ENCODE results near the gene PADI3. TPM values are rescaled to one million over a fixed set of nuclear protein-coding genes. Genes with fewer than 3 reads are reported as not detected.

The PADI3 gene
- total RNA-seq, 3 donors from 2014 or later = not detected

- no peaks in the 10 kb centered on the region for H3K36me3 Mint-ChIP-seq (ENCODE audit: insufficient read depth)
- H3K9me3 Mint-ChIP-seq = no peaks in the 10 kb centered on the region
- DNase-seq = no peak
- no peak overlapping the region for H3K4me3 Mint-ChIP-seq
- ATAC-seq = no peak
- H3K27me3 Mint-ChIP-seq (ENCODE audit: low read depth) = peaks cover 33% of the 10 kb centered on the region
- peaks cover 43% of the 10 kb centered on the region for H3K4me1 Mint-ChIP-seq (ENCODE audit: low read depth)
These were observed 38.7 kb upstream of the PADI3 start for GRCh38 chr1:17210176-17210575.

GRCh38 chr1:17211377-17211776 is 37.5 kb upstream of the PADI3 start:
- Mint-ChIP-seq H3K27me3 (ENCODE audit: low read depth) (peaks cover 33% of the 10 kb centered on the region), H3K9me3 (no peaks in the 10 kb centered on the region), H3K36me3 (ENCODE audit: insufficient read depth) (no peaks in the 10 kb centered on the region), H3K4me3 (no peak overlapping the region), H3K4me1 (ENCODE audit: low read depth) (peaks cover 41% of the 10 kb centered on the region)
- DNase-seq = no peak
- no peak for ATAC-seq

- DNase-seq = no peak
- Mint-ChIP-seq H3K4me1 (ENCODE audit: low read depth) (peaks cover 41% of the 10 kb centered on the region), H3K9me3 (no peaks in the 10 kb centered on the region), H3K27me3 (ENCODE audit: low read depth) (peaks cover 33% of the 10 kb centered on the region), H3K4me3 (no peak overlapping the region), H3K36me3 (ENCODE audit: insufficient read depth) (no peaks in the 10 kb centered on the region)
- ATAC-seq = no peak
These were observed 36.9 kb upstream of the PADI3 start for GRCh38 chr1:17212009-17212408.

GRCh38 chr1:17212487-17213121 is 36.3 kb upstream of the PADI3 start:
- peak; percentile 44 to 47 for ATAC-seq
- peaks cover 33% of the 10 kb centered on the region for H3K27me3 Mint-ChIP-seq (ENCODE audit: low read depth)

GRCh38 chr1:17213148-17213781 is 35.6 kb upstream of the PADI3 start:
- H3K36me3 Mint-ChIP-seq (ENCODE audit: insufficient read depth) = no peaks in the 10 kb centered on the region
- ATAC-seq = no peak
- H3K27me3 Mint-ChIP-seq (ENCODE audit: low read depth) = peaks cover 33% of the 10 kb centered on the region
- peaks cover 30% of the 10 kb centered on the region for H3K4me1 Mint-ChIP-seq (ENCODE audit: low read depth)
- H3K9me3 Mint-ChIP-seq = no peaks in the 10 kb centered on the region
- peak overlapping the region; percentile 60 for H3K4me3 Mint-ChIP-seq
- no peak for DNase-seq

More at GRCh38 chr1:17212487-17213121, 36.3 kb upstream of the PADI3 start:
- DNase-seq = peak; percentile 46
- Mint-ChIP-seq H3K9me3 (no peaks in the 10 kb centered on the region), H3K4me3 (peak overlapping the region; percentile 60), H3K36me3 (ENCODE audit: insufficient read depth) (no peaks in the 10 kb centered on the region), H3K4me1 (ENCODE audit: low read depth) (peaks cover 37% of the 10 kb centered on the region)

GRCh38 chr1:17213782-17214148 is 35.1 kb upstream of the PADI3 start:
- ATAC-seq (no peak), DNase-seq (no peak)
- Mint-ChIP-seq H3K27me3 (ENCODE audit: low read depth) (peaks cover 32% of the 10 kb centered on the region), H3K4me1 (ENCODE audit: low read depth) (peaks cover 30% of the 10 kb centered on the region), H3K4me3 (no peak overlapping the region), H3K36me3 (ENCODE audit: insufficient read depth) (no peaks in the 10 kb centered on the region), H3K9me3 (no peaks in the 10 kb centered on the region)

- Mint-ChIP-seq H3K4me1 (ENCODE audit: low read depth) (peaks cover 28% of the 10 kb centered on the region), H3K9me3 (no peaks in the 10 kb centered on the region), H3K27me3 (ENCODE audit: low read depth) (peaks cover 28% of the 10 kb centered on the region), H3K36me3 (ENCODE audit: insufficient read depth) (no peaks in the 10 kb centered on the region), H3K4me3 (no peak overlapping the region)
- DNase-seq (no peak), ATAC-seq (no peak)
These were observed 33.9 kb upstream of the PADI3 start for GRCh38 chr1:17214876-17215544.

- Mint-ChIP-seq H3K4me1 (ENCODE audit: low read depth) (peaks cover 26% of the 10 kb centered on the region), H3K9me3 (no peaks in the 10 kb centered on the region), H3K4me3 (no peak overlapping the region), H3K36me3 (ENCODE audit: insufficient read depth) (no peaks in the 10 kb centered on the region), H3K27me3 (ENCODE audit: low read depth) (peaks cover 25% of the 10 kb centered on the region)
- no peak for DNase-seq
- ATAC-seq = no peak
These were observed 33.4 kb upstream of the PADI3 start for GRCh38 chr1:17215545-17215890.

GRCh38 chr1:17216078-17216477 is 32.8 kb upstream of the PADI3 start:
- ATAC-seq (no peak), DNase-seq (no peak)
- Mint-ChIP-seq H3K27me3 (ENCODE audit: low read depth) (peaks cover 24% of the 10 kb centered on the region), H3K36me3 (ENCODE audit: insufficient read depth) (no peaks in the 10 kb centered on the region), H3K4me1 (ENCODE audit: low read depth) (peaks cover 26% of the 10 kb centered on the region), H3K4me3 (no peak overlapping the region), H3K9me3 (no peaks in the 10 kb centered on the region)

GRCh38 chr1:17217607-17218006 is 31.3 kb upstream of the PADI3 start:
- Mint-ChIP-seq H3K4me3 (no peak overlapping the region), H3K36me3 (ENCODE audit: insufficient read depth) (no peaks in the 10 kb centered on the region), H3K4me1 (ENCODE audit: low read depth) (peaks cover 15% of the 10 kb centered on the region), H3K9me3 (no peaks in the 10 kb centered on the region), H3K27me3 (ENCODE audit: low read depth) (peaks cover 19% of the 10 kb centered on the region)
- ATAC-seq (no peak), DNase-seq (no peak)

- DNase-seq (no peak), ATAC-seq (no peak)
- Mint-ChIP-seq H3K4me3 (no peak overlapping the region), H3K36me3 (ENCODE audit: insufficient read depth) (no peaks in the 10 kb centered on the region), H3K4me1 (ENCODE audit: low read depth) (peaks cover 3% of the 10 kb centered on the region), H3K27me3 (ENCODE audit: low read depth) (peaks cover 5% of the 10 kb centered on the region), H3K9me3 (no peaks in the 10 kb centered on the region)
These were observed 30.0 kb upstream of the PADI3 start for GRCh38 chr1:17218939-17219338.

GRCh38 chr1:17220287-17220686 is 28.6 kb upstream of the PADI3 start:
- no peak for ATAC-seq
- no peak for DNase-seq
- Mint-ChIP-seq H3K27me3 (ENCODE audit: low read depth) (no peaks in the 10 kb centered on the region), H3K4me1 (ENCODE audit: low read depth) (no peaks in the 10 kb centered on the region), H3K9me3 (no peaks in the 10 kb centered on the region), H3K36me3 (ENCODE audit: insufficient read depth) (no peaks in the 10 kb centered on the region), H3K4me3 (no peak overlapping the region)

- Mint-ChIP-seq H3K36me3 (ENCODE audit: insufficient read depth) (no peaks in the 10 kb centered on the region), H3K27me3 (ENCODE audit: low read depth) (no peaks in the 10 kb centered on the region), H3K4me3 (no peak overlapping the region), H3K9me3 (no peaks in the 10 kb centered on the region), H3K4me1 (ENCODE audit: low read depth) (no peaks in the 10 kb centered on the region)
- no peak for ATAC-seq
- DNase-seq = no peak
These were observed 26.3 kb upstream of the PADI3 start for GRCh38 chr1:17222557-17222956.

- H3K9me3 Mint-ChIP-seq = no peaks in the 10 kb centered on the region
- DNase-seq = no peak
- ATAC-seq = no peak
- no peak overlapping the region for H3K4me3 Mint-ChIP-seq
- H3K27me3 Mint-ChIP-seq (ENCODE audit: low read depth) = no peaks in the 10 kb centered on the region
- H3K36me3 Mint-ChIP-seq (ENCODE audit: insufficient read depth) = no peaks in the 10 kb centered on the region
- no peaks in the 10 kb centered on the region for H3K4me1 Mint-ChIP-seq (ENCODE audit: low read depth)
These were observed 24.5 kb upstream of the PADI3 start for GRCh38 chr1:17224434-17224833.

GRCh38 chr1:17225140-17225539 is 23.8 kb upstream of the PADI3 start:
- no peaks in the 10 kb centered on the region for H3K9me3 Mint-ChIP-seq
- no peaks in the 10 kb centered on the region for H3K4me1 Mint-ChIP-seq (ENCODE audit: low read depth)
- H3K4me3 Mint-ChIP-seq = no peak overlapping the region
- DNase-seq = no peak
- H3K36me3 Mint-ChIP-seq (ENCODE audit: insufficient read depth) = no peaks in the 10 kb centered on the region
- H3K27me3 Mint-ChIP-seq (ENCODE audit: low read depth) = no peaks in the 10 kb centered on the region
- ATAC-seq = no peak
